D341Med (cell line): ENCODE data around the gene SERTAD2.

Experiments used
- DNase-seq: peaks from one replicate; pipeline ENCODE4 v3.0.0; 2012; ENCODE audit warnings: low spot score

SERTAD2 gene

DNA sequence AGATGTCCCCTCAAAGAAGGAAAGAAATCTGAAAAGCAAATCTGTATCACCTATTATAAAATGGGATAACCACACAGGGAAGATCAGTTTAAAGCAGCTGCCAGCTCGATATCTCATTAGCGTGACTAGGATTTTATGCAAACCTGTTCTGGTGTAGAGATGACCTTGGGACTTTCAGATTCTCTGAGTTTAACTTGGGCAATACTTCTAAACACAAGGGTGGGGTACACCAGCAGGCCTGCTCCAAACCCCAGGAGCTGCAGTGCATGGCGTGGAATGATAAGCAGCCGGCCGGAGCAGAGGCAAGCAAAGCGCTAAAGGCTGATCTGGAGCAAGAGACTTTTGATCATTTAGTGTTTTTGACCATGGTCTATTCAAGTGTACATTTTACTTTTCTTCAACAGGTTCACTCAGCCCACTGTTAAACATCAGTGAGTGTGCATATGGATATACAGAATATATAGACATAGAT, 4.7 kb downstream of the SERTAD2 start:
- no peak for DNase-seq

DNA sequence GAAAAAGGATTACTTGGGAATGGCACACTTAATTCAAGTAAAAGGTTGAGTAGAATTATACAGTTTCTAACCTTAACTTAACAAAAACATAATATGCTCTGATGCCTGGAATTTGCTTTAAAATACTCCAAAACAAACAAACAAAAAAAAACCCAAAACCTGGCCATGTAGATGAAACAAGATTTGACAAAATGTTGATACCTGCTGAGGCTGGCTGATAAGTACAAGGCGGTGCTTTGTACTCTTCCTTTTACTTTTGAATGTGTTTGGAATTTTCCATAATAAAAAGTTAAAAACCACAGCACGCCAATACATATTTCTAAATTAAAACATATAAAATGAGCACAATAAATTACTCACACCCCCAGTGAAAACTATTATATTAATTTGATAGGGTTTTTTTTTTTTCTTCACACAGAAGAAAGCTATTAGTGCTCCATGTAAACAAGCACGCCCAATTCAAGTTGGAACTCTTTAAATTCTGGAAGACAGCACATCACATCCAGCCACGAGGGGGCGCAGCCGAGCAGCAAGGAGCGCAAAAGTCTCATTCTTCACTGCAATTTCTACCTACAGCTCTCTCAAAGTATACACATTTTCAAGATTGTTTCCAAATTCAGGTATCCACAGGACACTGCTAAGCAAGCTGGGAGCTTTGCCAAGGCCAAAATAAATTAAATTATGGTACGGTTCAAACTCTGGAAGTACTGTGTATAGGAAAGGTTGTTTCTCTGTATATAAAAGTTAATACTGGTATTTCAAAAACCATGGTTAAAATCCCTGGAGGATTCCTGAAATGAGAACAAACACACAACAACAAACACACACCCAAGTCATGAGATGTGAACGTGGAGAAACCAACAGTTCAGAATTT, 7.5 kb downstream of the SERTAD2 start:
- DNase-seq, result peak; percentile 59

DNA sequence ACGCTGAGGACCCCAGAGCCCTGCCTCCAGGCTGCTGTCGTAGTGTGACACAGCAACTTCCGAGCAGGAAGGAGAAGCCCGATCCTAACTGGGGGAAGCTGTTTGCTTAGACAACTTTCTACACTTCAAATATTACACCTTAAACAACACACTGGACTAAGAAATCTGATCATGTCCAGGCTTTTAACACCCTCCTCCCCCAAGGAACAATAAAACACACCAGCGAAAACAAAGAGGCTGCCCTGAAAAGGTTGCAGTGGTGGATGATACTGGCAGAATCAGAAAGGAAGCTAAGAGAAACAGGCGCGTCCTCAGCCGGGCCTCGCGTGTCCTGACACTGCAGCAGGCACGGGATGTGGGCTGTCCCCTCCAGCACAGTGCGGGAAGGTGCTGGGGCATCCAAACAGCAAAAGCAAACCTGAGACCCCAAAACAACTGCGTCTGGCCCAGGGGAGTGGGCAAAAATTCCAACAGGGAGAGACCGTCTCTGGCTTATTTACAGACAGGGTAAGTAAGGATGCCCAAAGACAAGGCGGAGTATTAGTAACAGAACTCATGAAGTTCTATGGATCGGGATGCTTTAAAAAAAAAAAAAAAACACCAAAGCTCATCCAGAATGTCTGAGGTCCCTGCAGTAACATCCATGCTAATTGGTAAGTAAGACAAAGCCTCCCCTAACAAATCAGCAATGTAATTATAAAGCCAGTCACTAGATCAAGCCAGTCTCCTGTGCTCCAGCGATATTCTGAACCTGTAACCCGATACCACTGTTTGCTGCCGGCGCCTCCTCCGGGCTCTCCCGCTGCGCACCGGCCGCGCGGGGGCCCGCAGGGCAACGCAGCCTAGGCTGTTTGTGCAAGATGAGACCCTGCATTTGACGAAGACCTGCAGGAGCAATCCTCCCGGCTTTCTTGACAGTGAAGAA, 9.0 kb downstream of the SERTAD2 start:
- DNase-seq, result peak; percentile 53

DNA sequence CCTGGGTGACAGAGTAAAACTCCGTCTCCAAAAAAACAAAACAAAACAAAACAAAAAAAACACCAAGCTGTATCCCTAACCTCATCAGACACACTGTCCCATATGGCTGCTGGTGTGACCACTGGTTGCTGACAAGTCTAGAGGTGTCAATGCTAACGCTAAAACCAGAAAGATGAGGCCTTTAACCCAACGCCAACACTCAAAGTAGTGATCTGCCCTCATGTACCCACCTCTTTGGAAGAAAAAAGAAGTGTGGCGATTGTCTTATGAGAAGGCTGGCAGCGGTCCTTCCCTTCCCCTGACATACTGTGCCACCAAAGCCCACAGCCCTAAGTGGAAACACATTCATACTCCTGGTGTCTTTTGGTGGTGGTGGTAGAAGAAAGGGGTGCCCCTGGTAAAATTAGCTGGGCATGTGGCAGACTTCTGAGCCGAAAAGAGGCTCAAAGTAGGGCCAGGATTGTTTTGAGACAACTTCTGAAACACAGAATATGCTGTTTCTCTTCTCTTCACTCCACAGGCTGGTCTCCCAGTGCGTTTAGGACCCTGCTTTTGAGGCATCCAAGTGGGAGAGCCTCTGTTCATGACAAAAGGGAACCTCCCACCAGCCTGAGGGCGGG, 9.8 kb downstream of the SERTAD2 start:
- DNase-seq, result no peak

DNA sequence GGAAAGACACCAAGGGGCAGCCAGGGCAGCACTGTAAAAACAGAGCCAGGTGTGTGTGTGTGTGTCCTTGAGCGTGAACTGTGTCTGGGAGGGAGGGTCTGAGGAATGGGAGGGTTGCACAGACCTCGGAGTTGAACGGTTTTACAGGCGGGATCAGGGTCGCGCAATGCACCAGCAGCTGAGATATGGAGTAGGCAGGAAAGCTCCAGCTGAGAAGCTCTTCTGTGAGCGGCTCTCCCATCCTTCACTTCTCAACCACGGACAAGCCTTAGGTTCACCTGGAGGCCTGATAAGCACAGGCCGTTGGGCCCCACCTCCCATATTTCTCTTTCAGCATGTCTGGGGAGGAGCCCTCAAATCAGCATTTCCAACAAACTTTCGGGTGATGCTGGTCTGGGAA, 12.1 kb downstream of the SERTAD2 start:
- DNase-seq, result no peak

DNA sequence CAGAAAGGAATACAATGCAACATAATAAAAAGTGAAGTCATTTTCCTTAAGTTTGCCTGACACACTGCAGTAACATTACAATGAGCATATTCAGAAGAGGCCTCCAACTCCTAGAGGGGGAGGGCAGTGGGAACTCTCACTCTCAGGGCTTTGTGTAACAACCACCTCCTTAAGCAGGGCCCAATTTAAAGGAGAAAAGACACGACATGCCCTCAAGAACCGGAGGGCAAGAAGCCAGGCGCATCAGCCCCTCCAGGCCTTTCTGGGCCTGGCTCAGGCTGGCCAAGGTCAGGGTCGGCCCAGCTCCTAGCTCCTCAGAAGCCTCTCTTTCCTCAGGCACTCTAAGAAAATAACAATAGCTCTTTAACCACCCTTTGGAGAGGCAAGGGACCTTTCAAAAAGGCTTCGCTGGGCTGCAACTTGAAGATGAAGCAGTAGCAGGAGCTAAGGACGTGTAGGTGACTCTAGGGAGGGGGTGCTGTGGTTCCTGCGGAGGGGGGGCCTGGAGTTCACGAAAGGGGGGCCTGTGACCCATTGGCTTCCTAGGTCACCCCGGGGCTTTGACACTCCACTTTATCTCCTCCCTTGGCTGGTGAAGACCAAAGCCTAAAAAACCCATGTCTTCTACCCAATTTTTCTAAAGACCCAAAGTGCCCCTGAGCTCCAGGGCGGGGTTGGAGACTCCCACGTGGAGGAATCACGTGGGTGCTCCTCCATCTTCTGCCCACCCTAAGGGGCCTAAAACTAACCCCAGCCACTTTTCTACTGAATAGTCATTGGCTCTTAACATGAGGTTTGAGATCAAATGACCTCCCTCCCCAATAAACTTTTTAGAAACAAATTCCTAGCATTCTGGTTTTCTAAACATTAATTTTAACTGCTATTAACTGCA, 13.3 kb downstream of the SERTAD2 start:
- no peak for DNase-seq

DNA sequence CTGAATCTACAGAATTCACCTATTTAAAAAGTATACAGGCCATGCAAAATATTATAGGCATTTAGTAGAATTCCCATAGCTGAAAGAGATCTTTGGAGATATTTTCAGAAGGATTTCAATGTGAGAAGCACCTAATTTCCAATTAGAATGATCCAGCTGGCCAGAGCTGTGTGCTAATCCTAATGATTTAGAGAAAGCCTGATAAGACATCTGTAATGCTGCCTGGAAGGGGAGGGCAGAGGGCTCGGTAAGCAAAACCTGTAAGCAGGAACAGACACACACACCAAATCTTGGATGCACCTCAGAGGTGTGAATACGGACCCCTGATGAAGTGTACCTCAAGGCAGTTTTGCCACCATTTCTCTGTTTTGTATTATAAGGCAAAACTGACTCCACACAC, 14.0 kb downstream of the SERTAD2 start:
- peak; percentile 55 for DNase-seq

DNA sequence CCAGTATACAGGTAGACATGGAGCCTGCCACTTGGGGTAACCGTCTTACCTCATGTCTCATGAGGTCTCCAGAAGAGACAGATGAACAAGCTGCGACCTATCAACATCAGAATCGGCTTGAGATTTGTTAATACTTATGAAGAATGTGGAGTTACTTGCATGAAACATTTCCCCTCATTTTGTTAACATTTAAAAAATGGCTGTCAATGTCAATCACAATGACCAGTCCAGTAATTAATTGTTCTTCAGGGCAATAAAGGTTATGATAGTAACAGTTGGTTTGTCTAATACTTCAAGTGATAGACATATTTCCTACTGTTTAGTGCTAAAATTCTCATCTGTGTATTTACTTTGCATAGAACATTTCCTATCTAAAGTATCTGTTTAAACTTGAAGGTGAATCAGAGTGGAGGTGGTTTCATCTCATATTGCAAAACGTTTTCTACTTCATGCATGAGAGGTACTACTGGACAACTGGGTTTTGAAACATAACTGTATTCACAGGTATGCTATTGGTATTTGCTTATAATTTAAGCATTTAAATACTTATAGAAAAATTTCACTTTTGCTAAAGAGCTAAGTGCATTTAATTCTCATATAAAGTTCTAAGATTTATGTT, 15.1 kb downstream of the SERTAD2 start:
- no peak for DNase-seq

DNA sequence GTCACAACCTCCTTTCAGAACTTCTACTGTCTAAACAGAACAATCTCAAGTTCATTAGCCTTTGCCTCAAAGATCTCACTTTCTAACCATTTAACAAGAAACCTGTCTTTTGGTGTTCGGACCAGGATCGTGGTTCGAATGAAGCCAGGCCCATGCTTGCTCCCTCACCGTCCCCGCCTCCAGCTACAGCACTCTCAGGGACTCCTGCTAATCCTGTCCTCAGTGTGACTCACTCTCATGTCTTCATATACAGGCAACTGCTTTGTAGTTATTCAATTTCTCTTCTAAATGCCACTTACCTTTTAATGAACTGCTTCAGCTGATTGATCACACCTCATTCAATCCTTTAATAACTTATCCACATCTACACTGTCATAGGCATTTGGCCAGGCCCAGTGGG, 15.8 kb downstream of the SERTAD2 start:
- no peak for DNase-seq

DNA sequence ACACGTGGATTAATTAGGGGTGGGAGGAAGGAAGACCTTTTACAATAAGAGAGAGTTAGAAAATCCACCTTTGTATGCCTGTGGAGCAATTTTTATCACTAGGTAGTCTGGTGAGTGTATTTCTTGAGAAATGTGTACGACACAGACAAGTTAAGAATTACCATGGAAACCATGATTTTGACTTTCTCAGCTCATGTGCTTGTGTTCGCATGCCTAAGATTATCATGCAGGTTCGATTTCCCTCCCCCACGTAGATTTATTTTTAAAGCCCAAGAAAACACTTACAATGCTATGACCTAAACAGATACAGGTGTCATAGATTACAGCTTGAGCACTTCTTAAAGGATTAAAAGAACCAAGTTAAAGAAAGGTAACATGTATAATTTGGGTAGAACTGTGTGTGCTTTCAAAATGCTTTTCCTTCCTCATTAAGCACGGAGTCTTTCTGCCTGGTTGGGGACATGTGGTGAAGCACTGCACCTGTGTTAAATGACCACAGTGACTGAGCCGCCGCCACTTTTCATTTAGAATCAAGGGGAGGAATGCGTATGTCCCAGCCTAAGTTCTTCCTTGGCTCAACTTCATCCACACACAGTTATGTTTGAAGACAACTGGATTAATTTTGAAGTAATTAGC, 16.6 kb downstream of the SERTAD2 start:
- DNase-seq, result no peak

DNA sequence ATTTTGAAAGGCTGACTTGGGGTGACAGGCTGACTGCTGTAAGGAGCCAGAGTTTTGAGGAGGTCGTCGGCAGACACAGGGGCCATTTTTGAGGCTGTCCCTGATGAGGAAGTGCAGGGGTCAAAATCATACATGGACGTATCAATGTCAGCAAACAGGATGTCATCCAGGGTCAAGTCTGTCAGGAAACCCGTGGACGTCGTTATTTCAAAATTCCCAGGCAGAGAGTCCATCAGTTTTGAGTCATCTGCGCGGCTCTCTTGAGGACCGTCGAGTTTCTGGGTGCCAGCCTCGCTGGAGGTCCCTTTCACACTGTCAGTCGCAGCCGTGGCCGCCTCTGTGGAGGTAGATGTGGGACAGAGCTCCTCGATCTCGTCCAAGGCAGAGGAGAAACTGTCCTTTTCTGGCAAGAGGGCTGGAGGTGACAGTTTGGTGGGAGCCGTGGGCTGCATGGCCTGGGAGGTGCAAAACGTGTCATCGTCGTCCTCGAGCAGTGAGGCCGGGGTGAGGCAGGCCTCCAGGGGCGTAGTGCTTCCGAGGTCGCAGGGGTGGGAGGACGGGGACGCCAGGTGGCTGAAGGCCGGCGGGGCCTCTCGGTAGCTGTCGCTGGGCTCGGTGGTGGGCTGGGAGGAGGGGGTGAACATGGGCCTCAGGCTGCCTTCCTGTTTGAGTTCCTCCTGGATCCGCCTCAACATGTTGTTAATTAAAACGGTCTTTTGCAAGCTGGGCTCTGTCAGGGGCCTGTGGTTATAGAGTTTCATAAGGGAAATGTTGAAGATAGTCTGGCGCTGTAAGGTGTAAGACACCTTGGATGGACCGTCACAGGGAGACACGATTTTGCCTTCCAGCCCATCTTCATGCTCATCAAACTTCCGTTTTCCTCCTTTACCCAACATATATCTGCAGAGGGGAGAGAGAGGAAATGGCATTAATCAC, 17.5 kb downstream of the SERTAD2 start:
- no peak for DNase-seq

DNA sequence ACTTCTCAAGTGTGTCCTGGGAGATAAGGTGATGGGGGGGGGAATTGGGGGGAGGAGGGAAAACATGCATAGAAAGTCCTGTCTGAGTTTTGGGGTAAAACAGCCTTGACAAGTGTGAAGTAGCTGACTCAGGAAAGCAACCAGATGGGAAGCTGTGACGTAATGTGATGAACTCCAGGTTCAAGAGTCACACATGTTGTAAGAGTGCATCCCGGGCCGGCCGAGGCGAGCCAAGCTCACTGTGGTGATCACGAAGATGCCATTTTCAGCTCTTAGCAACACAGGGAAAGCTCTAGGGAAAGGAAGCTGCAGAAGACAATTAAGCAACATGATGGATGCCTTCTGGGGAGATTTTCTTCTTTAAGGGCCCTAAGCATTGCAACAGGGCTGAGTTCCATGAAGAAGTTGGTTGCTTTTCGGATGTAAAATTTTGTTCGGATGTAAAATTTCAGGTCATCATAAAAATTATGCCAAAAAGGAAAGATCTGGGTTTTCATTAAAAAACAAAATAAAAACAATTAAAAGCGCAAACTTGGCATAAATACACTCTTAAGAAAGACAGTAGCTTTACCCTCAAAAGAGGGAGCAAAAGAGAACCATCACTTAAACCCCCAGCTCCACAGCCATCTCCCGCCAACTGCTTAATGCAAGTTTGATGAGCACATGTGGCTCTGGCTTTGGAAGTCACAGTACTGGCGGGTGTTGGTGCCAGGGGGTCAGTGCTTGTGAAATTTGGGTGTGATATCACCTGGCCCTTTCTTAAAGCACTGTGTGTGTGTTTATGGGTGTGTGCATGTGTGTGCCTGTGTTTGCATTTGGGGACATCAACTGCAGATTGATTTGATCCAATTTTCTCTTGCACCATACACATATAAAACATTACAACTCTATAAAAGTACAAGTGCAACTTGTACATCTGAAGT, 19.1 kb downstream of the SERTAD2 start:
- DNase-seq, result no peak

DNA sequence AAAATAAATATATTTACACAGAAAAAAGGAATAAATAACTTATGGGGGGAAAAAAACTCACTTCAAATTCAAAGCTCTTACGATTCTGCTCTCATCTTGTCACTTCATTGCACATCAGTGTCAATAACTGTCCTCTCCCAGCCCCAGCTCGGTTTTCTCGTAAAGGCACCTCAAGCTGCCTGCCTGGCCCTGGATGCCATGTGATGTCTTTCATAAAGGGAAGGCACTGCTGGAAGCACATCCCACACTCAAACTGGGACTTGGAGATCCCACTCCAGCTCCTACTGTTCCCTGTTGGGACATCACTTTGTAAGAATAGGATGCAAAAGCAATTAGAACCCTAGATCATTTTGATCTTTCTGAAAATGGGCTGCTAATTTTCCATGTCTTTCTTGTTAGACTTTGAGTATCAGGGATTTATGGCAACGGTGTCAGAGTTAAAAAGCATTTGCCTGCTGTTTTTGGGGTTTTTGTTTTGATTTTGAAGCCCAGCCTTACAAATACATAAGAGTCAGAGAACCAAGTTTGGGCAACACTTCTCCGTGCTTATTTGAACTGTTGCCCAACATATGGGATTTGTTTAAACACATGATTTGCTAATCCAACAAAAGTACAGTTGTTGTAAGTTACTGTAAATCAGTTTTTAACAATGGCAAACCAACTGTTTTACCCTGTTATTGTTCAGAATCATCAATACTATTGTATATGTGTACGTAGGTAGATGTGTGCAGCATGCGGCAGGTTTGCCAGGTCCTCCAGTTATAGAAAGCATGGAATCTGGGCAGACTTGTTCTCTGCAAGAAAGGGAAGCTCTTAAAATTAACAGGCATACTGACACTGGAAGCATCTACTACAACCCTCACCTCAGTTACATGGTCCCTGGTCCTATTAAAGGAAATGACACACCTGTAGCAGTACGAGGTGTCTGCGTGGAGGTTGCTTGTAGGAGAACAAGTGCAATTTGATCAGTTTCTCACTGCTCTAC, 20.6 kb downstream of the SERTAD2 start:
- no peak for DNase-seq

DNA sequence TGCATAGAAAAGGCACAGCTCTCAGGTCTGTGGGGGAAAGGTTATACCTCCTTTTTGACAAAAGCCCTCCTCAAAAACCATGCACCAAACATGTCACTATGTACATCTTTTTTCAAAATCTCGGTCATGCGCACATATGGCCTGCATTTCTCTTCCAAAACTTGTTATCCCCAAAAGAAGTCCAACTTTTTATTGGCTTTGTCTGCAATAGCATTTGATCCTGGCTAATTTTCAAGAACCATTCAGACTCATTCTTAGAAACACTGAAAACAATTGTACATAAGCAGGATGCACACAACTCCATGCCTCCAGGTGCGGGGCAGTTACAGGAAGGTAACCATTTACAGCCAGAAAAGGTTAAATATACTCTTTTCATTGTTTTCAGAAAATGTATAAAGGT, 21.9 kb downstream of the SERTAD2 start:
- DNase-seq, result no peak

DNA sequence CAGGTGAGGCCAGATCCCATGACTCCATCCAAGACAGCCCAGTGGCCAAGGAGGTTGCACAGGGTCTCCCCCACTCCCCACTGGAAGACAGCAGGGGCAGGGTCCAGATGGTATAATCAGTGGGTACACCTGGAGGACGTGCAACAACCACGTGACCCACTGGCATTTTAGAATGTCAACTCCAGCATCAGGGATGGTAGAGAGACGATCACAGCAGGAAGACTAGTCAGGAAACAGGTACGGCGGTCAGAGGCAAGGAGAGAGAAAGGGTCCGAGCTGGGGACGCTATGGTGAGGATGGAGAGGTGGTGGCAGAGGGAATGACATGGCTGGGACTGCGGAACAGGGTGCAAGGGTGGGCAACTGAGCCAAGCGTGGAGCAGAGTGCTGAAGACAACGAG, 23.0 kb downstream of the SERTAD2 start:
- no peak for DNase-seq

DNA sequence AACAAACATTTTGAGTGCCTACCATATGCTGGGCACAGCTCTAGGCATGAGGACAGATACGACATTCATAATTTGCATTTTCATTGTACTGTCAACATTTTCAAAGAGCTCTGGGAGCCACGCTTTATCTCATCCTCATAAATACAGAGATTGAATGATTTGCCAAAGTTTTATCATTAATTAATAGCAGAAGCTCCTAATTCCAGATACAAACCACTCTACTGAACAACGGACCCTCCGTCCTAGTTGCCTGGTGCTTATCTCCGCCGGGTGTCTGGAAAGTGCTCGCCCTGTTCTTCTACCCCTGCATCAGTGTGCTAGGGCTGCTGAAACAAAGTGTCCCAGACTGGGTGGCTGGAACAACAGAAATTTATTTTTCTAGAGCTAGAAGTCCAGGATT, 23.8 kb downstream of the SERTAD2 start:
- DNase-seq, result no peak

DNA sequence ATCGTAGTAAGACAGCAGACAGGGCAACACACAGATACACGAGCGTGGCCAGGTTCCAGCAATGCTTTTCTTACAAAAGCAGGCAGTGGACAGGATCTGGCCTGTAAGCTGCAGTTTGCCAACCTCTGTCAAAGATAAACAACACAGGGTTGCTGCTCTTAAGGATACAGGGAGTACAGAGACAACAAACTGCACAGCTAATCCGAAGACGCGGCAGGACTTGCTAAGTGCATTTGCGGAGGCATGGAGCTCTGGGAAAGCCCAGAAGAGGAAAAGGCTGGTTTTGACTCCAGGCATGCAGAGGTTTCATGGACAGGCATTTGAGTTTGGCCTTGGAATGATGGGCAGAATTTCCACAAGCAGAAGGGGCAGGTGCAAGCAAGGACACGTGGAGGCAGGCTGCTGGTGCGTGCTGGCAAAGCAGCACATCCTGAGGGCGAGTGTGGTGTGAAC, 24.4 kb downstream of the SERTAD2 start:
- no peak for DNase-seq
